Measurements from ENCODE around the gene BABAM1. TPM values are rescaled to one million over a fixed set of nuclear protein-coding genes. Genes with fewer than 3 reads are reported as not detected.

Gene BABAM1
- total and polyA plus RNA-seq, 9 of the 15 experiments (the other 6 are each of a cell fraction or from before 2014, with no cell fraction given) = 14.7 to 160 (median 113) TPM

DNA sequence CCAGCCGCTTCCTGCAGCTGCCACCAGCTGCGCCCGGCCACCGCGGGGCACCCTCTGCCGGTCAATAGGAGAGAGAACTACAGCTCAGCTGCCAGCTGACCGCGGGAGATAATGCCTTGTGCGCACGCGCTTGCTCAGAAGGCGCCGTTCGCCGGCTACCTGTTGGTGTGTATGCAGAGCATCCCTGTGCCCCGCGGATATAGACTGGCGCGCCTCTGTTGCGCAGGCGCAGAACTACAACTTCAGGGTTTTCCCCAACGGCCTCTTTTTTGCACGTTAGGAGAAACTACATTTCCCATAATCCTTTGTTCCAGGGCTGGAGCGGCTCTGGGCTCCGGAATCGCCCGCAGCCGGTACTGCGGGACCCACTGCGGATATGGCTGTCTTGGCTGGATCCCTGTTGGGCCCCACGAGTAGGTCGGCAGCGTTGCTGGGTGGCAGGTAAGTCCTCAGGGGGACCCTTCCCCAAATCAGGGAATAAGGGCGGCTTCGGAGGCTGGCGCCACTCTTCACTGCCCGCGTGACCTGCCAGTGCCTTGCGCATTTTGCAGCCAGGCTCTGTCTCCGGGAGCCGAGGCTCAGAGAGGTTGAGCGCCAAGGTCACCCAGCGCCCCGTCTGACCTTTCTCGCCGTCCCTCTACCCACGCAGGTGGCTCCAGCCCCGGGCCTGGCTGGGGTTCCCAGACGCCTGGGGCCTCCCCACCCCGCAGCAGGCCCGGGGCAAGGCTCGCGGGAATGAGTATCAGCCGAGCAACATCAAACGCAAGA, 38.5 kb downstream of the BABAM1 start, which contains the start of gene MRPL34 (continued):
- TF ChIP-seq, protein P1, sequence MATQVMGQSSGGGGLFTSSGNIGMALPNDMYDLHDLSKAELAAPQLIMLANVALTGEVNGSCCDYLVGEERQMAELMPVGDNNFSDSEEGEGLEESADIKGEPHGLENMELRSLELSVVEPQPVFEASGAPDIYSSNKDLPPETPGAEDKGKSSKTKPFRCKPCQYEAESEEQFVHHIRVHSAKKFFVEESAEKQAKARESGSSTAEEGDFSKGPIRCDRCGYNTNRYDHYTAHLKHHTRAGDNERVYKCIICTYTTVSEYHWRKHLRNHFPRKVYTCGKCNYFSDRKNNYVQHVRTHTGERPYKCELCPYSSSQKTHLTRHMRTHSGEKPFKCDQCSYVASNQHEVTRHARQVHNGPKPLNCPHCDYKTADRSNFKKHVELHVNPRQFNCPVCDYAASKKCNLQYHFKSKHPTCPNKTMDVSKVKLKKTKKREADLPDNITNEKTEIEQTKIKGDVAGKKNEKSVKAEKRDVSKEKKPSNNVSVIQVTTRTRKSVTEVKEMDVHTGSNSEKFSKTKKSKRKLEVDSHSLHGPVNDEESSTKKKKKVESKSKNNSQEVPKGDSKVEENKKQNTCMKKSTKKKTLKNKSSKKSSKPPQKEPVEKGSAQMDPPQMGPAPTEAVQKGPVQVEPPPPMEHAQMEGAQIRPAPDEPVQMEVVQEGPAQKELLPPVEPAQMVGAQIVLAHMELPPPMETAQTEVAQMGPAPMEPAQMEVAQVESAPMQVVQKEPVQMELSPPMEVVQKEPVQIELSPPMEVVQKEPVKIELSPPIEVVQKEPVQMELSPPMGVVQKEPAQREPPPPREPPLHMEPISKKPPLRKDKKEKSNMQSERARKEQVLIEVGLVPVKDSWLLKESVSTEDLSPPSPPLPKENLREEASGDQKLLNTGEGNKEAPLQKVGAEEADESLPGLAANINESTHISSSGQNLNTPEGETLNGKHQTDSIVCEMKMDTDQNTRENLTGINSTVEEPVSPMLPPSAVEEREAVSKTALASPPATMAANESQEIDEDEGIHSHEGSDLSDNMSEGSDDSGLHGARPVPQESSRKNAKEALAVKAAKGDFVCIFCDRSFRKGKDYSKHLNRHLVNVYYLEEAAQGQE (IDR thresholded peaks at IDR 0.05; ENCODE audit: borderline replicate concordance) = peak; percentile 68; the same call in 1 of the 2 replicates
- TF ChIP-seq, protein P1 (CRISPR knock-in tag; IDR thresholded peaks at IDR 0.05; ENCODE audit: low read depth) = no peak; the same call in 1 of the 2 replicates
- TF ChIP-seq PHF8 (IDR thresholded peaks at IDR 0.05; ENCODE audit: borderline replicate concordance, low read length) (peak; percentile 78; the same call in 1 of the 2 replicates), ZNF830 (CRISPR knock-in tag; IDR thresholded peaks at IDR 0.05) (no peak), FOS (IDR thresholded peaks at IDR 0.05; ENCODE audit: extremely low read depth, insufficient read length) (no peak), MYBL2 (IDR thresholded peaks at IDR 0.05; ENCODE audit: low read depth) (no peak), MYBL2 (CRISPR knock-in tag; IDR thresholded peaks at IDR 0.05; ENCODE audit: borderline replicate concordance) (no peak), ZNF780A (CRISPR knock-in tag; IDR thresholded peaks at IDR 0.05) (no peak), ETV5 (CRISPR knock-in tag; IDR thresholded peaks at IDR 0.05; ENCODE audit: low read depth) (peak; percentile 51; the same call in 1 of the 2 replicates), ZEB2 (IDR thresholded peaks at IDR 0.05) (peak; percentile 78), PCBP2 (IDR thresholded peaks at IDR 0.05; ENCODE audit: low read depth, low read length, poor library complexity, severe bottlenecking) (no peak), BMI1 (IDR thresholded peaks at IDR 0.05; ENCODE audit: low read length) (no peak), RHOXF2B (CRISPR knock-in tag; conservative IDR thresholded peaks at IDR 0.05) (no peak)
- TF ChIP-seq, protein P2, sequence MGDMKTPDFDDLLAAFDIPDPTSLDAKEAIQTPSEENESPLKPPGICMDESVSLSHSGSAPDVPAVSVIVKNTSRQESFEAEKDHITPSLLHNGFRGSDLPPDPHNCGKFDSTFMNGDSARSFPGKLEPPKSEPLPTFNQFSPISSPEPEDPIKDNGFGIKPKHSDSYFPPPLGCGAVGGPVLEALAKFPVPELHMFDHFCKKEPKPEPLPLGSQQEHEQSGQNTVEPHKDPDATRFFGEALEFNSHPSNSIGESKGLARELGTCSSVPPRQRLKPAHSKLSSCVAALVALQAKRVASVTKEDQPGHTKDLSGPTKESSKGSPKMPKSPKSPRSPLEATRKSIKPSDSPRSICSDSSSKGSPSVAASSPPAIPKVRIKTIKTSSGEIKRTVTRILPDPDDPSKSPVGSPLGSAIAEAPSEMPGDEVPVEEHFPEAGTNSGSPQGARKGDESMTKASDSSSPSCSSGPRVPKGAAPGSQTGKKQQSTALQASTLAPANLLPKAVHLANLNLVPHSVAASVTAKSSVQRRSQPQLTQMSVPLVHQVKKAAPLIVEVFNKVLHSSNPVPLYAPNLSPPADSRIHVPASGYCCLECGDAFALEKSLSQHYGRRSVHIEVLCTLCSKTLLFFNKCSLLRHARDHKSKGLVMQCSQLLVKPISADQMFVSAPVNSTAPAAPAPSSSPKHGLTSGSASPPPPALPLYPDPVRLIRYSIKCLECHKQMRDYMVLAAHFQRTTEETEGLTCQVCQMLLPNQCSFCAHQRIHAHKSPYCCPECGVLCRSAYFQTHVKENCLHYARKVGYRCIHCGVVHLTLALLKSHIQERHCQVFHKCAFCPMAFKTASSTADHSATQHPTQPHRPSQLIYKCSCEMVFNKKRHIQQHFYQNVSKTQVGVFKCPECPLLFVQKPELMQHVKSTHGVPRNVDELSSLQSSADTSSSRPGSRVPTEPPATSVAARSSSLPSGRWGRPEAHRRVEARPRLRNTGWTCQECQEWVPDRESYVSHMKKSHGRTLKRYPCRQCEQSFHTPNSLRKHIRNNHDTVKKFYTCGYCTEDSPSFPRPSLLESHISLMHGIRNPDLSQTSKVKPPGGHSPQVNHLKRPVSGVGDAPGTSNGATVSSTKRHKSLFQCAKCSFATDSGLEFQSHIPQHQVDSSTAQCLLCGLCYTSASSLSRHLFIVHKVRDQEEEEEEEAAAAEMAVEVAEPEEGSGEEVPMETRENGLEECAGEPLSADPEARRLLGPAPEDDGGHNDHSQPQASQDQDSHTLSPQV (IDR thresholded peaks at IDR 0.05) = peak; percentile 74; the same call in 1 of the 2 replicates

All from K562 (cell line).